NCI-H345 treated with DMSO at 0.1 percent for 48 hours (cell line): Measurements from ENCODE around the gene SLC25A30.
"Not testable (repeated sequence)": the region's sequence is repeated elsewhere in the genome, so short reads cannot be mapped to it uniquely, and the experiment has no call there.

Source experiments
- DNase-seq: peaks from one replicate; lab custom pipeline; 2025; ENCODE audit not compliant: unreplicated experiment; lab: John Stamatoyannopoulos, UW

Gene SLC25A30

DNA sequence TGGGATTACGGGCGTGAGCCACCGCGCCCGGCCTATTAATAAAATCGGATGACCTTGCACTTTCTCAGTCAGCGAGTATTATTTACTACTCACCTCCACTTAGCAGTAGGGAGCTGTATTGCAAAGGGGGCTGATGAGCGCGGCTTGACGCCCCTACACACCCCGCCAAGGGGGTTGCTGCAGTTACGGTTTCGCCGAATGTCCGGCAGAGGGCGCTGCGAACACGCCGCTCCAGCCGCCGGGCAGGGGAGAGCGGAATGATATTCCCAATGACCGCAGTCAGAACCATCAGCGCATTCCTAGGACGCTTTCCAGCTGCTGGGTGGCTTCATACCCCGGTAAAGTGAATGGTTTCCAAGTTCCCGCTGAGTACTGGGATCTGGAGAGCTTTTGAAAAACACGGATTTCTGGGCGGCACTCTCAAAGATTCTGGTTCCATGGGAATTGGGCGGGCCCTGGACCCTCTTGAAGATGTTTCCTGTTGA, 47.2 kb downstream of the SLC25A30 start:
- no peak for DNase-seq

GRCh38 chr13:45369116-45369515, 49.1 kb downstream of the SLC25A30 start:
- DNase-seq: no peak

DNA sequence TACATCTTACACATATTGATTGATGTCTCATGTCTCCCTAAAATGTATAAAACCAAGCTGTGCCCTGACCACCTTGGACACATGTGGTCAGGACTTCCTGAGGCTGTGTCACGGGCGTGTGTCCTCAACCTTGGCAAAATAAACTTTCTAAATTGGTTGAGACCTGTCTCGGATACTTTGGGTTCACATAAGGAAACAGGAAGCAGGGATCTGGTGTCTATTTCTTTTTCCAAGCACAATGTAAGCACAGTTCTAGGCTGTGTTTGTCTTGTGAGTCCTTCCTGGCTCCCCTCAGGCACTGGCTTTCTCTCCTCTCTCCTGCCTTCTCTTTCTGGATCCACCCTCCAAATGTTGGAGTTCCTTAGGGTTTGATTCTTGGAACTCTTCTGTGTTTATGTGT, 49.6 kb downstream of the SLC25A30 start:
- DNase-seq: no peak

- DNase-seq: no peak
Observed at GRCh38 chr13:45368005-45368404, 50.2 kb downstream of the SLC25A30 start.

- no peak for DNase-seq
Observed at GRCh38 chr13:45367358-45367757, 50.8 kb downstream of the SLC25A30 start.

- no peak for DNase-seq
Observed at GRCh38 chr13:45365558-45365885, 52.7 kb downstream of the SLC25A30 start.

DNA sequence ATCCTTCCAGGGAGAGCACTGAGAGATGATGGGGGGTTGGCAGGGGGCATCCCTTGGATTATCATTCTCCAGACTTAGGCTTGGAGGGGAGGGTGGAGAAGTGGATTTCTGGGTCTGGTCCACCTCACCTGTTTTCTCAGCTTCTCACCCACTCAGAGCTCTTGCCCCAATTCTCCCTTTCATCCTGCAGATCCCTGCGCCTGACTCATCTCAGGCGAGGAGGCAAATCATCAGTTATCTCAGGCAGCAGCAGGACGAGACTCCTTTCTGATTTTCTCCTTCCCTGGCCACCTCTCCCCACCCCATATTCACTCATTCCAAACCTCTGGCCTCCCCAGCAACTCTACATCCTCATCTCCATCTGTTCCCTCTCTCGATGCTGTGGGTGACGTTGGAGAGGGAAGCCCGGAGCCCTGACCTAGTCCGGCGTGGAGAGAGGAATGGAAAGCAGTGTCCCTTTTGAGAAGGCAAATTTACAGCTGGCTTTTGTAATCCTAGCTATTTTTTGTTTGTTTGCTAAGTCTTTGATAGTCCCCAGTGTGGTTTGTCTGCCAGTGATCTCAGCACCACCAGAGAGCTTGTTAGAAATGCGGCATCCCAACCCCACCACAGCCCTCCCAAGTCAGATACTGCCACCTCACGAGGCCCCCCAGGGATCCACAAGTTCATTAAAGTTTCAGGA, 53.2 kb downstream of the SLC25A30 start:
- no peak for DNase-seq

- no peak for DNase-seq
Observed at GRCh38 chr13:45362939-45363338, 55.2 kb downstream of the SLC25A30 start.

GRCh38 chr13:45361596-45362206, 56.5 kb downstream of the SLC25A30 start:
- no peak for DNase-seq

GRCh38 chr13:45356966-45357672, 61.1 kb downstream of the SLC25A30 start:
- no peak for DNase-seq

- DNase-seq: no peak
Observed at GRCh38 chr13:45353895-45354294, 64.3 kb downstream of the SLC25A30 start.

GRCh38 chr13:45352031-45352430, 66.1 kb downstream of the SLC25A30 start:
- no peak for DNase-seq

DNA sequence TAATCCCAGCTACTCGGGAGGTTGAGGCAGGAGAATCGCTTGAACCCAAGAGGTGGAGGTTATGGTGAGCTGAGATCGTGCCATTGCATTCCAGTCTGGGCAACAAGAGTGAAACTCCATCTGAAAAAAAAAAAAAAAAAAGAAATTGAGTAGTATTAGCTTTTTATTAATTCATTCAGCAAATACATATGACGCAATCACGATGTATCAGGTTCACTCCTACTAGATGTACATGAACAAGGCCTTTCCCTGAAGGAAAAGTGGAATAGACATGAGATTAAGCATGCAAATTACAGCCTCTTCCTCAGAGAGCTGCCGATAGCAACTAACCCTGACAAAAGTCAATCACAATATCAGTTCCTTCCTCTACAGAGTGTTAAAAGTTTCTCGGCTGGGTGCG, 68.0 kb downstream of the SLC25A30 start:
- no peak for DNase-seq

DNA sequence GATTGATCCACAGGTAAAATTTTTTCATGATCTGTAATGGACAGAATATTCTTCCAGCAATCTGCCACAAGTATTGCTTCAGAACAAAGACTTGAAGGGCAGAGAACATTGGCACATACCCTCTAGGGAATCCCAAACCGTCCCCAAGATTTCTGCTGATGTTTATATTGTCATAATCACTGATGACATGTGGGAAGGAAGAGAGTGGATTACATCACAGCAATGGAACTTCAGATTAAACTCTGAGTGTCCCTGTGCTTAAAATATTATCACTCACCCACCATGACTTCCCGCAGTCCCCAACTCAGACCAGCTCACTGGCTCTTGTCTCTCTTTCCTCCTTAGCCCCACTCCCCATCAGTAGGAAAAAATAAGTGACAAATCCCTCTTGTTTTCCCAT, 68.7 kb downstream of the SLC25A30 start:
- DNase-seq: no peak

GRCh38 chr13:45344064-45344463, 74.1 kb downstream of the SLC25A30 start:
- not testable (repeated sequence) for DNase-seq
